Measurements from ENCODE around the gene TCP1. TPM values are rescaled to one million over a fixed set of nuclear protein-coding genes. Genes with fewer than 3 reads are reported as not detected.
A peak's percentile ranks its signal among the peaks of the same experiment; 100 is the strongest.
"Not testable (repeated sequence)": the region's sequence is repeated elsewhere in the genome, so short reads cannot be mapped to it uniquely, and the experiment has no call there.

Gene TCP1
- polyA plus RNA-seq, 10 donors, result 187 to 246 (median 216) TPM

DNA sequence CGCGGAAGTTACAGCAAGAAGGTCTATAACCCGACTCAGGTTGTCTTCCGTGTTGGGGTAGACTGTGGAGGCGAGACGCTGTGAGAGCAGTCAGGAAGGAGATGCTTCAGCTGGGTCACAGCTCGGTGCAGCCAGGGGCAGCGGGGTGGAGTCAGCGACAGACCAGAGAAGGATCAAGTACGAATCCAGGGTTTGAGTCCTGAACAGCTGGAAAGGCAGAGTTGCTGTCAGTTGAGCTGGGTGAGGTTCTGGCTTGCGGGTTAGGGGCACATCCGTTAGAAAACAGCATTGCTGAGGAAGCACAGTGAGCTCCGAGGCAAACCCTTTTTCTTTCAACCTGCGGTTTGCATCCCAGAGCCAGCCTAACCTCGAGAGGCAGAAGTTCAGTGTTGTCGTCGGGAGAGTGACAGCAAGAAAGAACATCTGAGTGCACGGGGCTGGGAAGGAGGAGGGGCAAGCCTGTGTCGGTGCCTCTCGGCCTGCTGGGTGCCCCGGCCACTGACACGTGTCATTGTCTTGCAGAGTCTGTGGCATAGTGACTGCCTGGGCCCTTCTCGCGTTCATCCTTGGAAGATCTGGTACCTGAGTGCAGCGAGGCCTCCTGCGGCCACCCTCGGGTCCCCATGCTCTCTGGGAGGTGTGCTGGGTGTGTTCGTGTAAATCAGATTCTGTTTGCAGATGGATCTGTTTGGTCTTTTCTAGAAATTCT lies 30.7 kb upstream of the TCP1 start:
- no peak for DNase-seq

DNA sequence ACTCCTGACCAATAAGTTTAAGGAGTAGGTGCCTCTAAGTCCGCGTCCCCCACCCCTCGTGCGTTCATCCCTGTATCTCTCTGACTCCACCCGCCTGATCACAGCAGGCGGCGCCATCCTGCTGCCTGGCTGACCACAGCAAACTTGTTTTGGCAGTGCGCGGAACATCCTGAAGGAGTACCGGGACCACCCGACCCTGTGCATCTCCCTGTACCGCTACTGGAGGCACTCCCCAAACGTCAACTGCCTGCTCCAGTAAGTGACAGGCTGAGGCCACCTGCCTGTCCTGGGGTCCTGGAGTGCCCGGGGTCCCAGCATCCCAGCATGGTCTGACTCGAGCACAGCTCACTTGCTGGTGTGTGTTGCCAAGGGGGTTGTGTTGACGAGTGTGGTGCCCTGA lies 29.7 kb upstream of the TCP1 start:
- DNase-seq, result no peak

DNA sequence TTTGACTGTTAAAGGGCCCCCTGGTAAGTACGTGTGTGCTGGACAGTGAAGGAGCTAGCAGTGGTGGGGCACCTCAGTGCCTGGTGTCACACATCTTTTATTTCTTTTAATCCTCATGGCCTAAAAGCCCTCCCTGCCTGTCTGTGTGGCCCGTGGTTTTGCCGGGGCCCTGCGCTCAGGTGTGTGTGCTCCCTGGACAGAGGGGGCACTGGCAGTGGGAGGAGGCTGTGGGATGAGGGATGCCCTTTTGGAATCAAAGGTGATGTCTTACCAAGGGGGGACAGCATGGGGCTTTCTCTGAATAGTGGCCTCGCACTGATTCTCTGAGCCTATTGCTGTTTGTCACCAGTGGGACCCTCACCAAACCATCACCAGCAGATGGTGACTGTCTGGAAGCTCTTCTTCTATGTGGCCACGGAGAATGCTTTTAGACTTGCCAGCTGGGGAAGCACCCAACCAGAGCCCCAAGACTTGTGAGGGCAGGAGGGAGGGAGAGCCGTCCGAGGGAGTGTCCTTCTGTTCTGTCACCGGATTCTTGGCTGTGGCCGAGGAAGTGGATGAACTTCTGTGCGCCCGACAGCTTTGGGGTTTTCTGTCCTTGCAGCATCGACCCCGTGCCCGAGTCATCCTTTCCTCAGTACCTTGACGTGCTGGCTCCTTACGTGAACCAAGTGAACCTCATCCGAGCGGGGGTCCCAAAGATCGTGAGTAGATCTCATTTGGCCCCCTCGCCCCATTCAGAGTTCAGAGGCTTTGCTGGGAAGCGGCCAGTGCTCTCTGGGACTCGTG lies 28.7 kb upstream of the TCP1 start:
- DNase-seq, result no peak

DNA sequence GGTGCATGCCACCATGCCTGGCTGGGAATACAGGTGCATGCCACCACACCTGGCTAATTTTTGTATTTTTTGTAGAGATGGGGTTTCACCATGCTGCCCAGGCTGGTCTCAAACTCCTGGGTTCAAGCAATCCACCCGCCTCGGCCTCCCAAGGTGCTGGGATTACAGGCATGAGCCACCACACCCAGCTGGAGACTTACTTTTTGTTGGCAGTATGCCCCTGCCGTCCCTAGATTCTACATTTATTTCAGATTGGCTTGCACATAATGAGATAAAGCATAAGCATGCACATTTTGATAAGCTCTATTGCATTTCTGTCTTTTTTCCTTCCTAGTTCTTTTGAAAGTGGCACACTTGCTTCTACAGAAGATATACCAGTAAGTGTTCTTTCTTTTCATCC lies 27.4 kb upstream of the TCP1 start:
- not testable (repeated sequence) for DNase-seq

DNA sequence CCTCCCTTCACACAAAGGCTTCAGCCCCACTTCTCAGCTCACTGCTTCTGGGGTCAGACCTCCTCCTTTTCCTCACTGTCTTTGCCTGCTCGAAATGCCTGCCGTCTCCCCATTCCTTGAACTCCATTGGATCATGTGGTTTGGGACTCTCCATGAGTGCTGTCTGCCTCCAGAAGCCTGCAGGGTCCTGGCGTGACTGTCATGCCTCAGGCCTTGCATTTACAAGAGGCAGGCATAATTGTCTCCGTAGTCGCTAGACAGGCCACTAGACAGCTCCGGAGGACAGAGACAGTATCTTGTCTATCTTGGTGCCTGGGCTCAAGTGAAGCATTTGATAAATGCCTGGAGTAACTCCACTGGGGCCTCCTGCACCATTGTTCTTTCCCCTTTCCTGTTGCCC lies 26.0 kb upstream of the TCP1 start:
- no peak for DNase-seq

DNA sequence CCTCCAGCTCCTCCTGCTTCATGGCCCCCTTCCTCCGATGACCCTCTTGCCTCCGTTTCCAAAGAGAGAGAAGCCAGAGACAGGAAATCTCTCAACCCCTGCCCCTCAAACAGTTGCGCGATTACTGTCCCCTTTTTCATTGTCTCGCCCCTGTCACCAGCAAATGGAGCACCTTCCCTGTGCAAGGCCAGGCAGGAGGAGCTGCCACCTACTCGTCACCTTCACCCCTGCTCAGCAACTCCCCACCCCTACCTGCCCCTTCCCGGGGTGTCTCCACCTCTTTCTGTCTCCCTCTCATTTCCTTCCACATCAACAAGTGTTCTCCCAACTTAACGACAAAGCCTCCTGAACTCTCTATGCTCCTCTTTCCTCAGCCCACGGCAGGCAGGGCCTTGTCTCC lies 24.4 kb upstream of the TCP1 start:
- no peak for DNase-seq

DNA sequence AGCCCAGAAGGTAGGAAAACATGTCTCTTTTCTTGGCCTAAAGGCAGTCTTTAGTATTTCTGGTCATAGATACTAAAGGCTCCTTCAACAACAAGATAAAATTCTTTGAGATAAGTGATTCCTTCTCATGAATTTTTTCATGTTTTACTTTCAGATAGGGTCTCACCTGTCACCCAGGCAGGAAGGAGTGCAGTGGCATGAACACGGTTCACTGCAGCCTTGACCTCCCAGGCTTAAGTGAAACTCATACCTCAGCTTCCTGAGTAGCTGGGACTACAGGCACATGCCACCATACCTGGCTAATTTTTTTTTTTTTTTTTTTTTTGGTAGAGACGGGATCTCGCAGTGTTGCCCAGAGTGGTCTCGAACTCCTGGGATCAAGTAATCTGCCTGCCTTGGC lies 19.7 kb upstream of the TCP1 start:
- no peak for DNase-seq

DNA sequence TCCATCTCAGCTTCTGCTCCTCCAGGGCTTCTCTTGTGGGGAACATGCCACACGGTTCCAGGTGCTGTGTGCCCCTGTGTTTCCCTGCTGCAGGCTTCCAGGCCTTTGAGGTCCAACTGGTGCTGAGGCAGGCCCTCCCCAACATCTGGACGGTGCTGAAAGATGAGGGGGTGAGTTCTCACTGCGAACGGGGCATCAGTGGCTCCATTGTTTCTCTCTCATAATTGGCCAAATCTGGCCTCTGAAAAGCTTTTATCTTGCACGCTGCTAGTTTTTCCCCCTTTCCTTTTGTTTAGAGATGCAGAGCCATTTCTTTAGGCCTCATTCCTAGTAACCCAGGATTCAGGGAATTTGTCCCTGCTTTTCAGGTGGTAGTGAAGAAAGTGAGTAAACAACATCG lies 19.2 kb upstream of the TCP1 start:
- no peak for DNase-seq

DNA sequence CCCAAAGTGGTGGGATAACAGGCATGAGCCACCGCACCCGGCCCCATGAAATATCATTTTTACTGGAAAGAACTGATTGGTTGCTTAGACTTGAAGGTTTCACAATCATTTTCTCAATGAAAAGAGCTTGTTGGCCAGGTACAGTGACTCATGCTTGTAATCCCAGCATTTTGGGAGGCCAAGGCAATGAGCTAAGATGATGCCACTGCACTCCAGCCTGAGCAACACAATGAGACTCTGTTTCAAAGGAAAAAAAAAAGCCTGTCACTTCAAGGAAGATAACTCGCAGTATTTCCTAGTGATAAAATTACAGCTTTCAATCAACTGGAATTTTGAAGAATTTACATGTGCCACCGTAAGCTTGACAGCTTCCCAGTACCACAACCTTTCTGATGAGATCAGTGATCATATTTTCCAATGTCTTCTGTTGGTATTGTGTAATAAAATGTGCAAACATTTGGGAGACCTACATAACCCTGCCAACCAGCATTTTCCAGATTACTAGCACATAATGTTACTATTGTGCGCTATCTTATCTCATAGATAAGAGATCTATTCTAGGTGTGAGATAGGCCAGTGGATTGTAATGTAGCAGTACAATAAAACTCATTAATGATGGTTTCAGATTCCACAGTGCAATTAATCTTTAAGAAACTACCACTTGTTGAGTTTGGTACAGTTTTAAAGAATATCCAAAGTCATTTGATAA lies 17.9 kb upstream of the TCP1 start:
- DNase-seq, result no peak

DNA sequence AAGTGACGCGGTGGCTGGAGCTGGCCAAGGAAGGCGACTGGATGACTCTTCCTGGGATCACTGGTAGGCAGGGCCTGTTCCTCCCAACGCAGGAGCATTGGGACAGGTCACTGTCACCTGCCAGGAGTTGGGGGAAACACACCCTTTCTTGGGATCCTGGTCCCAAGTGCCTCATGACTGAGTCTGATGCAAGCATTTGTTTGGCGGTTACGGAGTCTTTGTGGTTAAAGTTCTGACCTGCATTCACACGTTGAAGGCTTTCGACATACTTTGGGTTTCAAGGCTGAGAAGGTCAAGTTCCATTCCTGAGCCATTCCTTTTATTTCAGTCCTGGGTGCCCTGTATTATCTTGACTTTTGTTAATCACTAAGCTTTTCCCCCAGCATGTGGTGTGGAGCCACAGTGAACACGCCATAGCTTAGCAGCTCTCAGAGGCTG lies 16.6 kb upstream of the TCP1 start:
- DNase-seq, result no peak

DNA sequence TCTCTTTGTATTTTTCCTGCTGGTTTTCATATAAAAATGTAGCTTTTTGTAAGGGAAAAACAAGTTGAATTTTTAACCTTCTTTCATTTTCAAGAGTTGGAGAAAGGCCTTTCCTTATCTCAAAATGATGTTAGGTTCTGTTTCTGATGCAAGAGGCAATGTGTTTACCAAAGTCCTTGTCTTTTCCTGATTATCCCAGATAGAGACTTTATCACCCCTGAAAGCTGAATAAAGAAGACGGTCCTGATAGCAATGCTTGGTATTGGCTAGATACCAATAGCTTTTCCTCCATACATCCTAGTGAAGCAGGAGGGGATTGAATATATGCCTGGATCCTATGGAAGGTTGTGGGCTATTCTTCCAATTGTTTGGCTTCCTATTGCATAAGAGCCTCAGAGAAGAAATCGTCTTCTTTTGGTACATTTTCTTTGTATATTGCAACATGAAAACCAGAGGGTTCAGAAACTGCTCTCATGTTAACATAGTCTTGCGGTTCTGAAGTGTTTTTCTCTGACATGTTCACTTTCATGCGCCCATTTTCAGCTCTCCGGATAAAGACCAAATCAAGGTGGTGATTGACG lies 16.1 kb upstream of the TCP1 start:
- DNase-seq, result no peak

DNA sequence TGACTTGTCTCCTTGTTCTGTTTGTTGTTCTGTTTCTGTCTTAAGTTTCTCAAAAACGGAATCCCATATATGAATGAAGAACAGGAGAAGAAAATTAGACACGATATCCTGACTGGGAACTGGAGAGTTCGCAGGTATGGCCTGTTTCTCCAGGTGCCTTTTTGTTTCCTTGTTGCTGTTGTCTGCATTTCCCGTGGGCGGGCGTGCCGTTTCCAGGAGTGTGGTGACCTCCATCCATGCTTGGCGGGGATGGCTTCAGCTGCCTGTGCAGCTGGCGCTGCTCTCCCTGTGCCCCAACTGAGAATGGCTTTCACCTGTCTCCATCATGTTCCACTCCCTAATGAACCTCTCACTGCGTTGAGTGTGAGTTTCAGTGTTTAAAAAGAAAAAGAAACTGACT lies 15.1 kb upstream of the TCP1 start:
- no peak for DNase-seq

DNA sequence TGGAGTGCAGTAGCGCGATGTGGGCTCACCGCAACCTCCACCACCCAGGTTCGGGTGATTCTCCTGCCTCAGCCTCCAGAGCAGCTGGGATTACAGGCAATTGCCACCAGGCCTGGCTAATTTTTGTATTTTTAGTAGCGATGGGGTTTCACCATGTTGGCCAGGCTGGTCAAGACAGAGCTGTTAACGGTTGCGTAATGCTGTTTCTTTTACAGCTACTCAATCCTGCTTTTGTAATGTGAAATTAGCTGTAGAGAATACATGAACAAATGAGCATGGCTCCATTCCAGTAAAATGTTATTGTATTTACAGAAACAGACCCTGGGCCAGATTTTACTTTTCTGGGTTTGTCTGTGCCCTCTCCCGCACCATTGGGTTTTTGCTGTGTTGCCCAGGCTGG lies 12.5 kb upstream of the TCP1 start:
- no peak for DNase-seq

DNA sequence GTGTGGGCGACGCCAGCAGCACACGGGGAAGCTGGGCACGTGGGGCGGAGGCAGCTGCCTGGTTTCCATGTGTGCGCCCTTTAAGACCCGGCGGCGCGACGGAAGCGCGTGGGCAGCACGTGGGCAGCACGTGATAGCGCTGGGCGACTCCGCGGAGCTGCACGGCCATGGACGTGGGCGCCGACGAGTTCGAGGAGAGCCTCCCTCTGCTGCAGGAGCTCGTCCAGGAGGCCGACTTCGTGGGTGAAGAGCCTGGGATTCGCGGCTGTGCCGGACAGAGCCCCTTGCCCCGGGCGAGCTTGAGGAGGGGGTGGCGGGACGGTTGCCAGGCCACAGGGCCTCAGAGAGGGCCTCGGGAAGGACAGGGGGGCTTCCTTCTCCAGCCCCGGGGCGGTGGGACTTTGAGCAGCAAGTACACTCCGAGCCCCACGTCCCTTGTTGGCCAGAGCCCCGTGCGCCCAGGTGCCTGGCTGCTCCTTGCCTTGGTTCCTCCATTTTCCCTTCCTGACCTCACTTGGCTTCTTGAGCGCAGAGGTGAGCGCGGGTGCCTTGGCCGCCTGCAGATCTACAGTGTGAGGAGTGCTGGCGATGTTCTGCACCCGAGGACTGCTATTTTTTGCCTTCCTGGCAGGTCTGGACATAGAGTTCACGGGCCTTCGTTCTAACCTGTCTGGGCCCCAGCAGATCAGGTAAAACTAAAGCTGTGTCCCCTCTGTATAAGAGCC lies 10.9 kb upstream of the TCP1 start, which contains the start of gene PNLDC1:
PNLDC1 (plus strand) TSS at position 136 of the 725 bp plus-strand sequence; CDS start at position 168, 32 bp downstream.
- no peak for DNase-seq

DNA sequence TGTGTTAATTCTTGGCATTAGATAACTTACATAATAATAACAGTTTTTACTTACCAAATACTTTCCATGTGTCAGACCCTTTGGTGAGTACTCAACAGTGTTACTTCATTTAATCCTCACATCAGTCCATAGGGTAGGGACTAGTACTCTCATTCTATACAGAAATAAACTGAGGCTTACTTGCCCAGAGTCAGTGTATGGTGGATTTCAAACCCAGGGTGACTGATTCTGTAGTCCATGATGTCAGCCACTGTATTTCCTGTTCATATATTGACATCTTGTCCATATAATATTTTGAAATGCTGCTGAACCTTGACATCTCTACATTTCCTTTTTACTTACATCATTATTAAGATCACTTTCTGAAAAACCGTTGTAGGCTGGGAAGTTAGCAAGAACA lies 8.2 kb upstream of the TCP1 start:
- DNase-seq, result no peak

DNA sequence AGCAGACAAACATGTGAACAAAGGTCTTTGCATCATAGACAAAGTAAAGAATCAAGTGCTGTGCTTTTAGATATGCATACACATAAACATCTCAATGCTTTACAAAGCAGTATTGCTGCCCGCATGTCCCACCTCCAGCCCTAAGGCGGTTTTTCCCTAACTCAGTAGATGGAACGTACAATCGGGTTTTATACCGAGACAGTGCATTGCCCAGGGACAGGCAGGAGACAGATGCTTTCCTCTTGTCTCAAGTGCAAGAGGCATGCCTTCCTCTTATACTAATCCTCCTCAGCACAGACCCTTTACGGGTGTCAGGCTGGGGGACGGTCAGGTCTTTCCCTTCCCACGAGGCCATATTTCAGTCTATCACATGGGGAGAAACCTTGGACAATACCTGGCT lies 5.6 kb upstream of the TCP1 start:
- not testable (repeated sequence) for DNase-seq

DNA sequence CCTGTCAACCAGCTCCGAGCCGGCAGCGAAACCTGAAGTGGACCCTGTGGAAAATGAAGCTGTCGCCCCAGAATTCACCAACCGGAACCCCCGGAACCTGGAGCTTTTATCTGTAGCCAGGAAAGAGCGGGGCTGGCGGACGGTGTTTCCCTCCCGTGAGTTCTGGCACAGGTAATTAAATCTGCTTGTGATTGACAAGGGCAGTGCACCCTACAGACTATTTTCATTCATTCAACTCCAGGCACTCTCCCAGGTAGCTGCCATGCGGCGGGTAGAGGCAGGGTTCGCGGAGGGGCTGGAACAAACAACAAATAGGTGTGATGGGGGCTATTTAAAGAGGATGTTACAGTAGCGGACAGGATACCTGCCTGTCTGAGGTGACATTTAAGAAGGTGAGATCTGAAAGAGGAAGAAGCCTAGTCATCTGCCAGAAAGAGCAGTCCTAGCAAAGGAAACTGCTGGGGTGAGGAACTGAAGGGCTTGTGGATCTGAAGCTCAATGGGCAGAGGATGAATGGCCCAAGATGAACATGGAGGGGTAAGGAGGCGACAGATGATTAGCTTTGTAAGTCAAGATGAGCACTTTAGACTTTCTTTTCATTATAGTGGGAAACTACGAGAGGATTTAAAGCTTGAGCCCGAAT lies 1.7 kb upstream of the TCP1 start:
- peak in 2 of 3 donors; percentile 2 for DNase-seq

DNA sequence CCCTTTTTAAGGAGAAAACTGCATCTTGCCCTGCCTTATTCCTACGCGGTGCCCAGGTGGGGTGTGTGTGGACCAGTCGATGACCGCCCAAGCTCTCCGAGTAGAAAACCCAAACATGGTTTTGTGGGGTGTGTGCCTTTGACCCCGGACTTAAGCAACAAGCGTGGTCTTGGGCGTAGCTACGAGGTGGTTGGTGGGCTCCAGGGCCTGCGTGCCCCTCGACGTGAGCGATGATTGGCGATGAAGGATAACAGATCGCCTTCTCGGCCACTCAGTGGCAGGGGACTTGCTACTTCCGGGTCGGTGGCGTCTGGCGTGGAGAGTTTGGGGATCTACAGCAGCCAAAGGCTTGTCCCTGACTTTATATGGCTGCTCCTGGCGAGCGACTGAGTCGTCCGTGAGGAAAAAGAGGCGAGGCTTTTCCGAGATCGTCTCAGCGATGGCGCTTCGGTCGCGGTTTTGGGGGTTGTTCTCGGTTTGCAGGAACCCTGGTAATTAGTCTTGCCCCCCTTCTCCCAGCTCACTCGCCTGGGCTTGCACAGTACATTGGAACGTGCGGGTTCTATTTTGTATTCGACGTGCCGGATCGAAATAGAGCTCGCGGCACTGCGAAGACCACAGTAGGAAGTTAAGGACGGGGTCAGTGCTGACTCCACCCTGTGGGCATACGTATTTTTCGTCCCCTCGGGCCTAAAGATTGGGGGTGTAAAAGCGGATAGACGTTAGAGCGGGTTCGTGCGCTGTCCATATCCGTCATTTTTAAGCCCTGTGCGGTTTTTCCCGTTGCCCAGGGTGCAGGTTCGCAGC lies 950 bp upstream of the TCP1 start, which contains the start of gene MRPL18:
MRPL18 (plus strand) TSS at position 319 of the 807 bp plus-strand sequence; CDS start at position 440, 121 bp downstream.
- peak; percentile 97 to 99 (median 98) for DNase-seq

DNA sequence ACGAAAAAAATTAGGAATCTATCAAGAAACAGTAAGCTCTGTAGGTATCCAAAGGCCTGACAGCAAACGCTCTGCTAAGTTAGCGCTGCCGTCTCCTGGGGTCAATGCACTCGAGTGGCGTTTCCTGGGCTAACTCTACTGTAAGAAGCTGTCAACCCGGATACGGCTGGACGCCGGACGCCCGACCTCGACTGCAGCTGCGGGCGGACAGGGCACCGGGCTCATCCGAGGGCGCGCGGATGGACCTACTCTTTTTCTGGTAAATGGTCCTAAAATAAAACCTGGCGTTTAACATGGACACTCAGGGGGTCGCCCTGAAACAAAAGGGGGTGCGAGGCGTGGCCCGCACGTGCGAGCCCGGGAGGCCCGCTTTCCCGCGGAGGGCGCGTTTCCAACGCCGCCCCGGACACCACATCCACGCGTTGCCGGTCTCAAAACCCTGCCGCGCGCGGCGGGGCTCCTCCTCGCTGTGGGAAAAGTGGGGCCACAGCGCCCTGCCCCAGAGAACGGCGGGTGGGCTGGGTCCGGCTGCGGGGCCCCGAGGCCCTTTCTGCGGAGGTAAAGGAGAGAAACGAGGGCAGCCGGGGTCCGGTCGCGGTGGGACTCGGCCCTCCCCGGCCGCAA lies 537 bp downstream of the TCP1 start:
- peak; percentile 15 to 65 (median 34) for DNase-seq

Data from muscle of back (tissue), 11 donors.